ENCODE results near the gene OR2M3.
"Not testable (repeated sequence)": the region's sequence is repeated elsewhere in the genome, so short reads cannot be mapped to it uniquely, and the experiment has no call there.

The OR2M3 gene, protein sequence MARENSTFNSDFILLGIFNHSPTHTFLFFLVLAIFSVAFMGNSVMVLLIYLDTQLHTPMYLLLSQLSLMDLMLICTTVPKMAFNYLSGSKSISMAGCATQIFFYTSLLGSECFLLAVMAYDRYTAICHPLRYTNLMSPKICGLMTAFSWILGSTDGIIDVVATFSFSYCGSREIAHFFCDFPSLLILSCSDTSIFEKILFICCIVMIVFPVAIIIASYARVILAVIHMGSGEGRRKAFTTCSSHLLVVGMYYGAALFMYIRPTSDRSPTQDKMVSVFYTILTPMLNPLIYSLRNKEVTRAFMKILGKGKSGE

DNA sequence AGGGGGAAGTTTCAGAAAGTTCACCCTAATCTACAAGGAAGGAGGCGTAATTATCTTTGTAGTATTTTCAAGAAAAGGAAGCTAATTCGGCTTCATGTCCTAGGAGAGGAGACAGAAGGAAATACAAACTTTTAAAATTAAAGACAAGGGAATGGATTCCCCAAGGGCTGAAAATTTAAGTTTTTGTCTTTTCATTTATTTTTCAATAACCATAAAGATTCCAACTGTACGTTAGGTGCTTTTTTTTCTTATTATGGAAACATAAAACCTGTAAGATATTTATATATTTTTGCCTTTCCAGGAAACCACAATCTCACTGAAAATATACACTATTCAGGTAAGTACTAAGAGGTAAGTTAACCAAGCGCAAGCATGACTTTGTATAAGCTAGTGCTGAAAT, at the start of gene OR2M3:
Gene OR2M3 (plus strand): TSS at position 301 of the 400 bp plus-strand sequence. CDS start 5,803 bp downstream, outside the sequence.
- no peak for DNase-seq (ENCODE audit: low read depth in 2 of 2)

DNA sequence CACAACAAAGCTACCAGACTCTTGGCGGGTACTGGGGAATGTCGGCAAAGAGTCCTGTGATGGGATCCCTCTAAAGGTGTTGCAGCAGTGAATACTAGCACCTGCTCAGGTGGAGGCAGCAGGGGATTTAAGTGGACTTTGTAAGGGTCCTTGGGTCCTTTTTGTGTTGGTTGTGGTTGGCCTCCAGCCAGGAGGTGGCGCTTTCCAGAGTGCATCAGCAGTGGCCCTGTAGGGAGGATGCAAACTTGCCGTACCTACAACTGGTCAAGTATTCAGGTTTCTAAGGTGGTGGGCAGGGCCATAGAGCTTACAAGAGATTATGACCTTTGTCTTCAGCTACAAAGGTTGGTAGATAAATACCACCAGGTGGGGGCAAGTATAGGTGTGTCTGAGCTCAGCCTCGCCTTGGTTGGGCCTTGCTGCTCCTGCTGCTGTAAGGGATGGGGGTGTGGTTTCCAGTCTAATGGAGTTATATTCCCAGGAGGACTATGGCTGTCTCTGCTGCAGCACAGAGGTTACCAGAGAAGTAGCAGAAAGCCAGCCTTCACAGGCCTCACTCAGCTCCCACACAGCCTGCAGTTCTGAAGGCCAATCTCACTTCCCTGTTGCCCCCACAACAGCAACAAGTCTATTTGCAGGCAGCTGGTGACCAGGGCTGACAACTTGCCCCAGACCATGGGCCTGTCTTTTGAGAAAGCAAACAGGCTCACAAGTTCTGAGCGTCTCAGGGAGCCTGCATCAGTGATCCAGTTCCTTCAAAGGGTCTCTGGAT, 44.8 kb upstream of the OR2M3 start:
- no peak for DNase-seq (ENCODE audit: low read depth in 2 of 2)

DNA sequence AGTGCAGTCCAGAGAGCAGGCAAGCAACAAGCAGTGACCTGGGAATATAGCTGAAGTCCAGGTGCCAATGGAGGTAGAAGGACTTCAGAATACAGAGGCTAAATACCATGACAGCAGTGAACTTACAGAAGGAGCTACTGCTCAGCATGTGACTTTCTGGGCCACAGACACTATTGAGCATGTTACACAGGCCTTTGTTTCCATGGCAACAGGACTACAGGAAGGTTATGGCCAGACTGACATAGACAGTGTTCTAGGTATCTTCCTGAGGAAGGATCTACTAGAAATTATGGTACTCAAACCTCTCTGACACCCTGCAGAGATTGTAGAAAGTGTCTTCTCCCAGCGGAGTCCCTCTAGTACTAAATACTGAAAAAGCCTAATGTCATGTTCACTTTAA, 41.1 kb upstream of the OR2M3 start:
- DNase-seq (ENCODE audit: low read depth in 2 of 2), result no peak

DNA sequence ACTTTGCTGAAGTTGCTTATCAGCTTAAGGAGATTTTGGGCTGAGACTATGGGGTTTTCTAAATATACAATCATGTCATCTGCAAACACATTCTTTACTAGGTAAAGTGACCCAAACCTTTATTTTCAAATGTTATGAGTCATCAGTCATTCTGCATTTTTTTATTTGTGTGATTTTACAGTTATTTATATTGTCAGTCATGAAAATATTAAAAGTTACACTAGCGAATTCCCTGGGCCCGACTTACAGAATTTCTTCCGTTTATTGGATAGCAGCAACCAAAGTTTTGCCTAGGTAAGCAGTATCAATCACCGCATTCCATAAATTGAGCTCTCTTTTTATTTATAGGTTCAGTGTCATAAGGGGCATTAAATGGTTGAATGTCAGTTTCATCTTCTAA, 38.3 kb upstream of the OR2M3 start:
- DNase-seq (ENCODE audit: low read depth in 2 of 2), result no peak

DNA sequence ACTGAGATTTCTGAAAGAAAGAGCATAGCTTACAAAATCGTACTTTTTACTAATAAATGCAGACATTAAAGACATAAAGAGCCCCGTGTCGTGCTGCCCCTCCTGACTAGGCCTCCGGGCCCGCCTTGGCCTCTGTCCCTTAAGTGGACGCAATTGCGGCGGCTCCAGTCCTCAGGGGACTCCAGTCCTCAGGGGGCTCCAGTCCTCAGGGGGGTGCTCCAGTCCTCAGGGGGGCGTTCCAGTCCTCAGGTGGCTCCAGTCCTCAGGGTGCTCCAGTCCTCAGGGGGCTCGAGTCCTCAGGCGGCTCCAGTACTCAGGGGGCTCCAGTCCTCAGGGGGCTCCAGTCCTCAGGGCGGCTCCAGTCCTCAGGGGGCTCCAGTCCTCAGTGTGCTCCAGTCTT, 33.0 kb upstream of the OR2M3 start:
- DNase-seq (ENCODE audit: low read depth in 2 of 2), result no peak

DNA sequence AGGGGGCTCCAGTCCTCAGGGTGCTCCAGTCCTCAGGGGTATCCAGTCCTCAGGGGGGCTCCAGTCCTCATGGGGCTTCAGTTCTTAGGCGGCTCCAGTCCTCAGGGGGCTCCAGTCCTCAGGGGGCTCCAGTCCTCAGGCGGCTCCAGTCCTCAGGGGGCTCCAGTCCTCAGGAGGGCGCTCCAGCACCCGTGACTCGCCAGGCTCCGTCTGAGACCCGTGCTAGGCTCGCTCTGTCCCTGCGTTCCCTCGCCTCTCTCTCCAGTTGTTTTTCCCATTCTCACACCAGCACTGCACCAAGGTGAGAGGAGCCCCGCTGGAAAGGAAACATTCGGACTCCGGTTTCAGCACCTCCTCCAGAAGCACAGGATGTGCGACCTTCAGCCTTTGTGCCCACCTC, 31.9 kb upstream of the OR2M3 start:
- DNase-seq (ENCODE audit: low read depth in 2 of 2), result no peak

DNA sequence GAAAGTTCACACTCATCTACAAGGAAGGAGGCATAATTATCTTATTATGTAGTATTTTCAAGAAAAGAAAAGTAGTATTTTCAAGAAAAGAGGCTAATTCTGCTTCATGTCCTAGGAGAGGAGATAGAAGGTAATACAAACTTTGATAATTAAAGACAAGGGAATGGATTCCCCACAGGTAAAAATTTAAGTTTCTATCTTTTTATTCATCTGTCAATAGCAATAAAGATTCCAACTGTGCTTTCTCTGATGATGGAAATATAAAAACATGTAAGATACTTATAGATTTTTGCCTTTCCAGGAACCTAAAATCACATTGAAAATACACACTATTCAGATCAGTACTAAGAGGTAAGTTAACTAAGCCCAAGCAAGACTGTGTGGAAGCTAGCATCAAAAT, 22.5 kb upstream of the OR2M3 start, which contains the start of gene OR2M2:
Gene OR2M2 (plus strand): TSS at position 301 of the 400 bp plus-strand sequence. CDS start 5,165 bp downstream, outside the sequence.
- no peak for DNase-seq (ENCODE audit: low read depth in 2 of 2)

DNA sequence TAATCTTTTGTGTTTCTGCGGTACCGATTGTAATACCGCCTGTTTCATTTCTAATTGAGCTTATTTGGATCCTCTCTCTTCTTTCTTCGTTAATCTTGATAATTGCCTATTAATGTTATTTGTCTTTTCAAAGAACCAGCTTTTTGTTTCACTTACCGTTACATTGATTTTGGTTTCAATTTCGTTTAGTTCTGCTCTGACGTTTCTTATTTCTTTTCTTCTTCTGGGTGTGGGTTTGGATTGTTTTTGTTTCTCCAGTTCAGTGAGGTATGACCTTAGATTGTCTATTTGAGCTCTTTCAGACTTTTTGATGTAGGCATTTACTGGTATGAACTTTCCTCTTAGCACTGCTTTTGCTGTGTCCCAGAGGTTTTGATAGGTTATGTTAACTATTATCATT, 13.1 kb upstream of the OR2M3 start:
- no peak for DNase-seq (ENCODE audit: low read depth in 2 of 2)

DNA sequence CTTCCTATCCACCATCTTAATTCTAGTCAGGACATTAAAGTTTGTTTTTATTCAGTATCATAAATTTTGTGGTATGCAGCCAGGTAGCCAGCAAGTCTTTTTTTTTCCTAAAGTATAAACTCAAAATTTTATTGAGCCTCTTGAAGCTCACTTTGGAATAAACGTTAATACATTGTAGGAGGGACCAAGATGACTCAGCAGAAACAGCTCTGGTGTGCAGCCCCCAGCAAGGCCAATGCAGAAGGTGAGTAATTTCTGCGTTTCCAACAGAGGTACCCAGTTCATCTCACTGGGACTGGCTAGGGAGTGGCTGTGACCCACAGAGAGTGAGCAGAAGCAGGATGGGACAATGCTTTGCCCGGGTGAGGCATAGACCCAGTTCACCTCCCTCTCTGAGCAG, 9.7 kb upstream of the OR2M3 start:
- DNase-seq (ENCODE audit: low read depth in 2 of 2), result no peak

DNA sequence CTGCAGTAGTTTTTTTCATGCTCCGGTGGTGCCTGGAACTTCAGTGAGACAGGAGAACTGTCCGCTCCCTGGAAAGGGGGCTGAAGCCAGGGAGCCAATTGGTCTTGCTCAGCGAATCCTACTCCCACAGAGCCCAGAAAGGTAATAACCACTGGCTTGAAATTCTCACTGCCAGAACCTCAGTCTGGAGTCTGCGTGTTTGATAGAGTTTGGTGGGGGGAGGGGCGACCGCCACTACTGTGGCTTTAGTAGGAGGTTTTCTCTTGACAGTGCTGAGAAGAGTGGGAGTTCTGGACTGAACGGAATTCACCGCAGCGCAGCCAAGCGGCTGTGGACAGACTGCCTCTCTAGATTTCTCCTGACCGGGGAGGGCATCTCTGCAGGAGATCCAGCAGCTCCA, 8.0 kb upstream of the OR2M3 start:
- DNase-seq (ENCODE audit: low read depth in 2 of 2), result no peak

DNA sequence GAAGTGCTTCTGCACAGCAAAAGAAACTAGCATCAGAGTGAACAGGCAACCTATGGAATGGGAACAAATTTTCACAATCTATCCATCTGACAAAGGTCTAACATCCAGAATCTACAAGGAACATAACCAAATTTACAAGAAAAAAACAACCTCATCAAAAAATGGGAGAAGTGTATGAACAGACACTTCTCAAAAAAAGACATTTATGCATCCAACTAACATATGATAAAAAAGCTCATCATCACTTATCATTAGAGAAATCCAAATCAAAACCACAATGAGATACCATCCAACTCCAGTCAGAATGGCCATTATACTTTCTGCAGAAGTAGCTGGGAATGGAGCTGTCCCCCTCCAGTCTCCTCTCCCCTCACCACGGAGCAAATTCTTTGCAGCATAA, 2.9 kb upstream of the OR2M3 start:
- no peak for DNase-seq (ENCODE audit: low read depth in 2 of 2)

DNA sequence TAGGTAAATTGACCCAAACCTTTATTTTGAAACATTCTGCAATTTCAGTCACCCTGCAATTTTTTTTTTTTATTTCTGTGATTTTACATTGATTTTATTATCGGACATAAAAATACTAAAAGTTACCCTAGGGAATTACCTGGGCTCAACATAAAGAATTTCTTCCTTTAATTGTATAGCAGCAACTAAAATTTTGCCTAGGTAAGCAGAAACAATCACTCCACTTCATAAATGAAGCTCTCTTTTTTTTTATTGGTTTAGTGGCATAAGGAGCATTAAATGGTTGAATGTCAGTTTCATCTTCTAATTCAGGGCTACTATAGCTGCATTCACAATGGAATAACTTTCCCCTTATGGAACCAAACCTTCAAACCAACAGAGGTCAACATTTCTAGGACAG, 18.8 kb downstream of the OR2M3 start:
- no peak for DNase-seq (ENCODE audit: low read depth in 2 of 2)

DNA sequence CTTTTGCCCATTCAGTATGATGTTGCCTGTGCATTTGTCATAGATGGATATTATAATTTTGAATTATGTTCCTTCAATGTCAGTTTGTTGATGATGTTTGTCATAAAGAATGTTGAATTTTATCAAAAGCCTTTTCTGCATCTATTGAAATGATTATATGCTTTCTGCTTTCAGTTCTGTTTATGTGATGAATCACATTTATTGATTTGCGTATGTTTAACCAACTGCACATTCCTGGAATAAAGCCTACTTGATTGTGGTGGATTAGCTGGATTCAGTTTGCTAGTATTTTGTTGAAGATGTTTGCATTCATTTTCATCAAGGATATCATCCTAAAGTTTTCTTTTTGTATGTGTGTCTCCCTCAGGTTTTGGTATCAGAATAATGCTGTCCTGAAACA, 28.5 kb downstream of the OR2M3 start:
- no peak for DNase-seq (ENCODE audit: low read depth in 2 of 2)

DNA sequence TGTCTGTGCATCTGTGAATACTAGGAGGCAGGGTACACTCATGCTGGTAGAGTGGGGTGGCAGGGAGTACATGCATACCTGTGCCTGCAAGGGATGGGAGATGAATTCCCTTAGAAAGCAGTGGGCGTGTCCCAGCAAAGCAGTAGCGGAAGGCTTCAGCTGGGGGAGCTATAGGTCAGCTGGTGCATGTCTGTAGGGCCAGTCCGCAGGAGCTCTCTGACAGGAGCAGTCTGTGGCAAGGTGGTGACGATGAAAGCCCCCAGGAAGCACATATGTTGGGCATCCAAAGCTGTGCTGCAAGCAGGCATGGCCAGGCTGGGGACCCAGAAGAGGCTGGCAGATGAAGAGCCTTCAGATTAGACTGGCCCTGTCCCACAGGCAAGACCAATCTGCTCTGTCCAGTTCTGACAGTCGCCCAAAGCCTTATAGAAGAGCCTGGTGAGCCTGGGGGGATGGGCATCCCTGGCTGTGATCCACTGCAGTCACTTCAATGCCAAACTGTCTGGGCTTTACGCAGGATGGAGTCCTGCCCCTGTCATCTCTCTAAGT, 32.4 kb downstream of the OR2M3 start:
- DNase-seq (ENCODE audit: low read depth in 2 of 2), result no peak

DNA sequence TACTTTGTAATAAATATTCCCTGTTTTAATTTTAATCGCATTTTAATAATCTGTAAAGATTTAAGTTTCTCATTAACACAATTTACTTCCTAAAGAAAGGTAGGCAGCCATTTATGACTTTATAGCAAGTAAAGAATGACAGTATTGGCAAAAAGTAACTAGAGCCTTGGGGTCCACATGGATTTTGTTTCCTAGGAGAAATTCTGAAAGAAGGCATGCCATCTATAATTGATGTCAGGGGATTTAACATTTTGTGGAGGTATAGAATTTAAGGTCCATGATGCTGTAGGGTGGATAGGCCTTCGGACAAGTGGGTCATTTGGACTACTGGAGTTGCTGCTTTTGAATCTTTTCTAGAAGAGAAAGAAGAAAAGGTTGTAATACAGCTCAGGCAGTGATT, 34.1 kb downstream of the OR2M3 start, which contains the start of gene OR2M4:
Gene OR2M4 (plus strand): TSS at position 301 of the 400 bp plus-strand sequence. CDS start 7,512 bp downstream, outside the sequence.
- no peak for DNase-seq (ENCODE audit: low read depth in 2 of 2)

DNA sequence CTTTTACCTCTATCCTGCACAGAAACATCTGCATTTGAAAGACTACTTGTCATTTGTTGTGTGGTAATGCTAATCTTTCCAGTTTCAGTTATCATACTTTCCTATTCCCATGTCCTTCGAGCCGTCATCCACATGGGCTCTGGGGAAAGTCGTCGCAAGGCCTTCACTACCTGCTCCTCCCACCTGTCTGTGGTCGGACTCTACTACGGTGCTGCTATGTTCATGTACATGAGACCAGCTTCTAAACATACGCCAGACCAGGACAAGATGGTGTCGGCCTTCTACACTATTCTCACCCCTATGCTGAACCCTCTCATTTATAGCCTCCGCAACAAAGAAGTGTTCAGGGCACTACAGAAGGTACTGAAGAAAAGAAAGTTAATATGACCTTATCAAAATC, 42.4 kb downstream of the OR2M3 start:
- DNase-seq (ENCODE audit: low read depth in 2 of 2), result no peak

DNA sequence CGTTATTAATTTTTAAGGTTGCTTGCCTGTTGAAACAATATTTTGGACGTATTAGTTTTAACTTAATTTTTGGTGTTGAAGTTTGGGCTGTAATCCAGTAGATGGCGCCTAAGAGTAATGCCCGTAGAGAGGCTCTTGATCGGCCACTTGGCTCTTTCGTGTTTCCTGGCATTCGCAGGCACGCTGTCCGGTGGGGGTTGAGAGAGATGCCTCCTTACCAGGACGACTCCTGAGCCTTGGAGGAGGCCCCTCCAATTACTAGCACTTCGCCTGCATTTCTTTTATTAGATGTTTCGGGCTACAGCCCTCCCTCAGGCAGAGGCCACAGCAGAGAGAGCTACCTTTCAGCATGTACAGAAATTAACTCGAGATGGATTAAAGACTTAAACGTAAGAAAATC, 46.1 kb downstream of the OR2M3 start:
- no peak for DNase-seq (ENCODE audit: low read depth in 2 of 2)

DNA sequence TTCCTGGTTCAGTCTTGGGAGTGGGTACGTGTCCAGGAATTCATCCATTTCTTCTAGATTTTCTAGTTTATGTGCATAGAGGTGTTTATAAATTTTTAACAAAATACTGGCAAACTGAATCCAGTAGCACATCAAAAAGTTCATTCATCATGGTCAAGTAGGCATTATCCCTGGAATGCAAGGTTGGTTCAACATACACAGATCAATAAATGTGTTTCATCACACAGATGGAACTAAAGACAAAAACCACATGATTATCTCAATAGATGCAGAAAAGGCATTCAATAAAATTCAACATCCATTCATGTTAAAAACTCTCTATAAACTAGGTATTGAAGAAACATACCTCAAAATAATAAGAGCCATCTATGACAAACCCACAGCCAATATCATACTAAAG, 62.2 kb downstream of the OR2M3 start:
- not testable (repeated sequence) for DNase-seq (ENCODE audit: low read depth in 2 of 2)

Data from activated CD8-positive, alpha-beta memory T cell treated with anti-CD3 and anti-CD28 coated beads for 4 hours (primary cell).